G401.6 (cell line): Measurements from ENCODE around the gene CPLANE2.
A peak's percentile ranks its signal among the peaks of the same experiment; 100 is the strongest.
"Not testable (repeated sequence)": the region's sequence is repeated elsewhere in the genome, so short reads cannot be mapped to it uniquely, and the experiment has no call there.

Experiments
- FAIRE-seq: peaks from 2 replicates; lab custom pipeline; 2012; peaks lifted over from hg19 to GRCh38; lab: Jason Lieb, UNC

CPLANE2 gene

DNA sequence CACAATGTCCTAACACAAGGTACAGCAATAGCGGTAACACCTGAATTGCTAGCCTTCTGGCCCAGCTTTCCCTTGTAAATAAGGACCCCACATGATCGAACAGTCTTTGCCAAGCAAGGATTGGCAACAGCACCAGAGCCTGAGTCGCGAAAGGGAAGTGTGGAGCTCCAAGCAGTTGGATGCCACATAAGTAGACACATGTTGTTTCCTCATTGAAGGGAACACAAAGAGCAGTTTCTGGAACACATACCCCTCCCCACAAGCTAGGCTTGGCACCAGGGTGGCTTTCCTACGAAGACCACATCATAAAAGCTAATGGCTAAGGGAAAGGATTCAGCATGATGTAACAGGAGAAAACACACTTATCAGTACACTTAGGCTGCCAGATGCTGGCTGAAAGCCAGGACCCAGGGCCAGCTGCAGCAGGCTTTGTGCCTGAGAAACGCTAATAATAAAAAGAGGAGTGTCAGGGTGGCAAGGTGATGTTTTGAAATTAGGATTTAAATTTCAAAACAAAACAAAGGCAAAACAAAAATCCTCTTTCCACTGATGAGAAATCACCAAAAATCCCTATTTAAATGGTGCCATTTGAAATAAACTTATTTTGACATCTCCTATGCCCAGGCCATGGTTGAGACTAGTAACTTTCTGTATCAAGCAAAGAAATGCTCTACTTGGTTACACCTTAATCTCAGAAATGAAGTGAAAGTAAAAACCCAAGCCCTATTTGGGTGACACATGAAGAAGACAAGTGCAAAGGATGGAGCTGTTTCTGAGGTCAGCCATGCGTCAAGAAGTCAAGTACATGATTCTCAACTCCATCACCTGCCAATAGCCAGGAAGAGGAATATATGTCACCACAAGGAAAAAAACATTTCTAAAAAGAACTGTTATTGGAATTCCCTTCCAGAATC is 11.9 kb upstream of the CPLANE2 start:
- no peak for FAIRE-seq

DNA sequence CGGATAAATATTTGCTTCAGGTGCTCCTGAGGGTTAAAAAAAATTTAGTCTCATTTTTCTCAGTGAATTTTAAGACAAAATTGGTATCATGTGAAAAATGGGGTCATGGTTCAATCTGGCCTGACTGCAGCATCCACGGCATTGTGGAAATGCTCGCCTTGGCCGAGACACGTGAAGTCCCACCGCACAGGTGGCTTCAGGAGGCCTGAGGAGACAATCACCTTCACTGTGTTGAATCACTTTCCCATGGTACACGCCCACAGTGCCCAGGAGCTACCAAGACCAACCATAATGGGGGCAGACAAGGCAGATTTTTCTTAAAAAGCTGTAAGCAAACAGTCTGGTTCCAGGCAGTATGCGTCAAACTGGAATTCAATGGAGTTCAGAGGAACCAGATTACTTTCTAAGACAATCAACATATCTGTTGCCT is 11.0 kb upstream of the CPLANE2 start:
- no peak for FAIRE-seq

DNA sequence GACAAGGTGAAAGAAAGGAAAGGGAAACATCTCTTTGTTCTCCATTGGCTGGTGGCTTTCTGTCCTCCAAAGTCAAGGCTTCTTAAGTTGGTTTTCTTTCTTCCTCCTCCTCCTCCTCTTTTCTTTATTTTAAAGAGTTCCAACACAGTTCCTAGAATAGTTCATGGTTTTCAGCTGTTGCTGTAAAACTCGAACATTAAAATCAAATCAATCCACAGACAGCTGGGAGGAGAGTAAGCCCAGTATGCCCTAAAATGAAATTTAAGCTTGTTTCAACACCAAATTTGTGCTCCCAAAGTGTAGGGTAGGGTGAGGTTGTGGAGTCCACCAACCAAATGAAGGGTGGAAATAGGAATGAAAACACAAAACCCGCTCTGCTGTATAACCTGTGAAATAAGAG is 10.5 kb upstream of the CPLANE2 start:
- no peak for FAIRE-seq

GRCh38 chr1:16246961-16247360 is 10.0 kb upstream of the CPLANE2 start:
- FAIRE-seq: no peak

GRCh38 chr1:16246239-16246638 is 9.3 kb upstream of the CPLANE2 start:
- not testable (repeated sequence) for FAIRE-seq

DNA sequence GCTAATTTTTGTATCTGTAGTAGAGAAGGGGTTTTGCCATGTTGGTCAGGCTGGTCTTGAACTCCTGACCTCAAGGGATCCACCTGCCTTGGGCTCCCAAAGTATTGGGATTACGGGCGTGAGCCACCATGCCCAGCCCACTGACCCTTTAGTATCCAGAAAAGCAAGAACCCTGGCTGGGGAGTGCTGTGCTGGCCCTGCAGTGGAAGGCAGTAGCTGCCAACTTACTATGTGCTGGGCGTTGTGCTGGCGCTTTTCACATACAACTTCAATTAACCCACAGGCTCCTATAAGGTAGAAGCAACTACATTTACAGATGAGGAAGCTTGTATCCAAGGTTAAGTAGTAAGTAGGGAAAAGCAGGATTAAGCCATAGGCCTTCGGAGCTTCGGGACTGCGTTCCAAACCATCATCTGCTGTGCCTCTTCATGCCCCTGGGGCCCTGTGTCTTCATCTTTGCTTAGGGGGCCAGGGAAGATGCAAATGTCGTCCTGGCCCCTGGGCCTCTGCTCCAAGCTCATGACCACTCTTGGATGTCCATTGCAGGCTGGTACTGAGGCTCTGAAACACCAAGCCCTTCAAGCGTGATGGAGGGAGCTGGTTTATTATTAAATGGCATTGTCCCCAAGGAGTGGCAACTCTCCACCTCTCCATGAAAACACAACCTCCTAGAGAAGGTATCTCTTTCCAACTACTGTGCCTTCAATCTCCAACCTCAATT is 8.7 kb upstream of the CPLANE2 start:
- no peak for FAIRE-seq

- FAIRE-seq: no peak
Observed at GRCh38 chr1:16244650-16245285, 7.8 kb upstream of the CPLANE2 start.

GRCh38 chr1:16243936-16244649 is 7.1 kb upstream of the CPLANE2 start:
- peak; percentile 93 for FAIRE-seq

DNA sequence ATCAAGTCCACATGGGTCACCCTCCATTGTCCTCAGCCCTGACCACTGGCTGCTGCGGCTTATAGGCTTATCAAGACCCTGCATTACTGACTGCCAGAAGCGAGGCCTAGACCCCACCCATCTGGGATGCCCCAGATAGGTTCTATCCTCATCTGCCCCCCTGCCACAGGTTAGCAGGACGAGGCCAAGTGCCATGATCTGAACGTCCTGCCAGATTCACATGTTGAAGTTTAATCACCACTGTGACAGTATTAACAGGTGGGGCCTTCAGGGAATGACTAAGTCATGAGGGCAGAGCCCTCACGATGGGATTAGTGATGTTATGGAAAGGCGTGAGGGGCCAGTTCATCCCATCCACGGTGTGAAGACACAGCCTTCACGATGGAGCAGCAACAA is 6.2 kb upstream of the CPLANE2 start:
- FAIRE-seq: no peak

GRCh38 chr1:16242556-16243214 is 5.7 kb upstream of the CPLANE2 start:
- no peak for FAIRE-seq

DNA sequence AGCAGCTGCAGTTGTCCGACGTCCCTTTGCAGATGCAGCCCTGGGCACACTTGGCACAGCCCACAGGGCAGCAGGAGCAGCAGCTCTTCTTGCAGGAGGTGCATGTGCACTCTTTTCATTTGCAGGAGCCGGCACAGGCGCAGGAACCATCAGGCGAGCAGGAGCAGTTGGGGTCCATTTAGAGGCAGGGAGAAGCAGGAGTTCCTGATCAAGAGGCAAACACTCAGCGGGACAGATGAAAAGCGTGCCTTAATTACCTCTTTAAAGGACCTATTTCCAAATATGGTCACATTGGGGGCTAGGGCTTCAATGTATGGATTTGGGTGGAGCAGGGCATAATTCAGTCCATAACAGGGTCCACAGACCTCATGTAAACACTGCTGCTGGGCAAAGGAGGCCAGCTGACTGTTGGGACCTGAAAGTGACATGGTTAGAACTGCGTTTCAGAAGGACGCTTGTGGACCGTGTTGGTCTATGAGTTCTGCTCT is 4.3 kb upstream of the CPLANE2 start:
- FAIRE-seq: no peak

GRCh38 chr1:16239972-16240491 is 3.0 kb upstream of the CPLANE2 start:
- FAIRE-seq: no peak

DNA sequence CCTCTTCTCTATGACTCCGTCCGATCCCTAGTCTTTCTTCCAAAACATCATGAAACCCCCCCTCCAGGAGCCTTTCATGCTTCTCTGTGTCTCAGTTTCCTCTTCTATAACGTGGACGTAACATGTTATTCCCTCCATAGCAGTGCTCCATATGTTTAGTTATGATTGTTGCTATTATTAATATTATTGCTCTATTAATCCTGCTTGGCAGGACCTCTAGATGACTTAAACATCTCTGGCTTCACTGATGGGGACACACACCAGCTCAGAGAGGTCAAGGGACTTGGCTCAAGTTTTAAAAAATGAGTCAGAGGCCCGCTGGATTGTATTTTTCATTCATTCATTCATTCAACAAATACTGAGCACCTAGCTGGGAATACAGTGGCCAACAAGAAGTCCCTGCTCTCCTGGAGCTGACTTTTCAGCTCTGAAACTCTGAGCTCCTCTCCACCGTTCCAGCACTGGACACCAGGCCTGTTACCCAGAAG is 404 bp upstream of the CPLANE2 start:
- no peak for FAIRE-seq

GRCh38 chr1:16235944-16236510 is 956 bp downstream of the CPLANE2 start:
- no peak for FAIRE-seq

GRCh38 chr1:16235347-16235746 is 1.6 kb downstream of the CPLANE2 start:
- FAIRE-seq: no peak

- FAIRE-seq: no peak
Observed at GRCh38 chr1:16233431-16233830, 3.6 kb downstream of the CPLANE2 start.

- FAIRE-seq: no peak
Observed at GRCh38 chr1:16232316-16232710, 4.7 kb downstream of the CPLANE2 start.

DNA sequence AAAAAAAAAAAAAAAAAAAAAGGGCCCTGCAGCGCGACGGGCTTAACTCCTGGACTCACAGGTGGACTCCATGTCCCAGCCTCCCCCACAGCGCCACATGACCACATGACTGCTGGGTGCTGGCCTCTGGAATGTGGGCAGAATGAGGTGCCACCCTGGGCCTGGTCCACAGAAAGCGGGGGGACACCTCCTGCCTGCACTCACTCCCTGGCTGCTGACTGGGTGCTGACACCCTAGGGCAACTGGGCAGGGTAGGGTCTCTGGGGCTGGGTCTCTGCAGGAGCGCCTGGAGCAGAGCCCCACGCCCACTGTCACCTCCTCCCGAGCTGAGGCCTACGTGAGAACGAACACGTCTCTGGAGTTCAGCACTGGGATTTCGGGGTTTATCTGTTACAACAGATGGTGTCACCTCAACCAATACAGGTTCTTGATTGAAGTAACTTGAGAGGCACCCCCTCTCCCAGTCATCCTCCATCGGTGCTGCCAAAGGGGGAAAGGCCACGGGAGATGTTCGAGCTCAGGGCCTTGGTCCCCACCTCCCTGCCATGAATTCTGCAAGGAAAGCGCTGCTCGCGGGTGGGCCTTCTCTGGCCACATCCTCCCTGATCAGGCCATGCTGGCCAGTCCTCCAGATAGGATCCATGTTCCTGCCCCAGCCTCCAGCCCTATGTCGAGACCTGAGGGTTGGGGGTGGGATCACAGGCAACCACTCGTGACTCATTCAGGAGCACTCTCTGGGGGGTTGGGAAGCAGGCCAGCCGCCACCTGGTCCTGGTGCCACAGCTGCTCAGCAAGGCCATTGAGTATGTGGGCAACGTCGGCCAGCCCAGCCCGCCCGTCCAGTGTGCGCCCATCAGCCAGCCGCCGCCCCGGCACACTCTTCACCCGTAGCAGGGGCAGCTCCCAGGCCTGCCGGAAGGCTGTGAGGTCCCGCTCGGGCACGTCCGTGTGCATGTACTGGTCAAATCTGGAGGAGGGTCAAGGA is 5.4 kb downstream of the CPLANE2 start:
- no peak for FAIRE-seq

- FAIRE-seq: no peak
Observed at GRCh38 chr1:16230744-16231143, 6.2 kb downstream of the CPLANE2 start.
